NCI-H2196 (cell line): Measurements from ENCODE around the gene SLC38A2.
"Not testable (repeated sequence)": the region's sequence is repeated elsewhere in the genome, so short reads cannot be mapped to it uniquely, and the experiment has no call there.

Experiments used
- DNase-seq: peaks from one replicate; lab custom pipeline; 2025; ENCODE audit not compliant: unreplicated experiment; lab: John Stamatoyannopoulos, UW

Gene SLC38A2

GRCh38 chr12:46332260-46332659 lies 40.3 kb downstream of the SLC38A2 start:
- no peak for DNase-seq

DNA sequence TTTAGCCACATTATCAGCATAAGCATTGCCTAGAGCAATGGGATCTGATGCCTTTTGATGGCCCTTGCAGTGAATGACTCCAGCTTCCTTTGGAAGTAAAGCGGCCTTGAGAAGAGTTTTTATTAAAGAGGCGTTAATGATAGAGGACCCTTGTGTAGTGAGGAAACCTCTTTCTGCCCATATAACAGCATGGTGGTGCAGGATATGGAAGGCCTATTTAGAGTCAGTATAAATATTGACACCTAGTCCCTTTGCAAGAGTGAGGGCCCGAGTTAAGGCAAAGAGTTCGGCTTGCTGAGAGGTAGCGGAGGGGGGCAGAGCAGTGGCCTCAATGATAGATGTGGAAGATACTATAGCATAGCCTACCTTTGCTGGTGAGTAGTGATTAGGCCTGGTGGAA lies 47.5 kb downstream of the SLC38A2 start:
- not testable (repeated sequence) for DNase-seq

DNA sequence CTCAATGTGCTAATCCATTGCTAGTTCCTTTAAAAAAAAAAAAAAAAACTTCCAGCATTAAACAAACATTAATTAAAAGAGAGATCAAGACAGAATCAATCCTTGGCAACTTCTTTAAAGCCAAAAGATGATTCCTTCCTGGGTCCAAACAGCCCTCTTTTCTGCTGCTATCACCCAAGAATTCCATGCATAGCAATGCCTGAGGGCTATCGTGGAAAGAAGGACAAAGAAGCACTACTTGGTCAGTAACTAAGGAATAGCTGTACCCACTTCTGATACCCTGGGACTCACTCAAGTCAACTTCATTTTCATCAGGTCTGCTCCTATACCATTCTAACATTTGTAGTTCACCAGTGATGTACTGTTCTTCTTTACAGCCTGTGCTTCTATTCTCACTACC lies 51.8 kb downstream of the SLC38A2 start:
- no peak for DNase-seq

- no peak for DNase-seq
Measured at GRCh38 chr12:46318037-46318436, 54.5 kb downstream of the SLC38A2 start.
